Activated CD4-positive, CD25-positive, alpha-beta regulatory T cell treated with anti-CD3 and anti-CD28 coated beads, Interleukin-2, amount 50 U/mL, for 24 hours (primary cell): ENCODE results near the gene AGRP.

Experiments used
- ATAC-seq, 2 donors: fragments of 150-1000 bp; cut with Tn5 transposase; one replicate each; pipeline ENCODE4 v1.10.0; 2021; ENCODE audit warnings: mild to moderate bottlenecking in 1 of 2, moderate library complexity in 1 of 2

AGRP gene

GRCh38 chr16:67463059-67463458, 20.3 kb downstream of the AGRP start:
- no peak for ATAC-seq

- ATAC-seq, result no peak
Observed at GRCh38 chr16:67462279-67462655, 21.1 kb downstream of the AGRP start.

GRCh38 chr16:67461600-67462278, 21.6 kb downstream of the AGRP start:
- no peak for ATAC-seq

GRCh38 chr16:67460961-67461360, 22.4 kb downstream of the AGRP start:
- ATAC-seq, result no peak

- ATAC-seq, result no peak
Observed at GRCh38 chr16:67460168-67460567, 23.2 kb downstream of the AGRP start.

GRCh38 chr16:67459861-67460150, 23.5 kb downstream of the AGRP start:
- no peak for ATAC-seq

GRCh38 chr16:67459066-67459860, 24.1 kb downstream of the AGRP start:
- ATAC-seq, result no peak

- no peak for ATAC-seq
Observed at GRCh38 chr16:67458121-67458641, 25.2 kb downstream of the AGRP start.

- no peak for ATAC-seq
Observed at GRCh38 chr16:67457611-67458010, 25.7 kb downstream of the AGRP start.

GRCh38 chr16:67456391-67457081, 26.8 kb downstream of the AGRP start:
- ATAC-seq, result no peak

- ATAC-seq, result no peak
Observed at GRCh38 chr16:67454852-67455251, 28.5 kb downstream of the AGRP start.

GRCh38 chr16:67454104-67454503, 29.2 kb downstream of the AGRP start:
- no peak for ATAC-seq

- ATAC-seq, result no peak
Observed at GRCh38 chr16:67451704-67452435, 31.5 kb downstream of the AGRP start.

GRCh38 chr16:67451061-67451703, 32.2 kb downstream of the AGRP start:
- no peak for ATAC-seq

- ATAC-seq, result no peak
Observed at GRCh38 chr16:67449739-67450138, 33.6 kb downstream of the AGRP start.

- no peak for ATAC-seq
Observed at GRCh38 chr16:67449336-67449735, 34.0 kb downstream of the AGRP start.

GRCh38 chr16:67448580-67448979, 34.8 kb downstream of the AGRP start:
- no peak for ATAC-seq

- ATAC-seq, result peak; percentile 76 to 89
Observed at GRCh38 chr16:67447508-67448076, 35.8 kb downstream of the AGRP start.

- no peak for ATAC-seq
Observed at GRCh38 chr16:67446968-67447507, 36.3 kb downstream of the AGRP start.

- ATAC-seq, result no peak
Observed at GRCh38 chr16:67445913-67446907, 37.1 kb downstream of the AGRP start.
